ENCODE data around the gene PYM1.

The PYM1 gene

GRCh38 chr12:55927588-55928502 lies at the start of gene PYM1:
Gene PYM1 (minus strand): TSS chr12:55927894. CDS start chr12:55927761, 133 bp downstream.
- Mint-ChIP-seq H3K4me1 (peaks cover 50% of the 10 kb centered on the region), H3K4me3 (peak within 1 kb of the TSS; percentile 99), H3K36me3 (peaks cover 6% of the 10 kb centered on the region), H3K27me3 (no peaks in the 10 kb centered on the region), H3K27ac (peak within 1 kb of the TSS; percentile 94), H3K9me3 (no peaks in the 10 kb centered on the region)

GRCh38 chr12:55974308-55974730 lies 46.6 kb upstream of the PYM1 start:
- Mint-ChIP-seq H3K4me3 (no peak overlapping the region), H3K4me1 (peaks cover 31% of the 10 kb centered on the region)

GRCh38 chr12:55973599-55974307 lies 46.1 kb upstream of the PYM1 start, which contains the start of gene RAB5B:
Gene RAB5B (plus strand): TSS chr12:55974078. CDS start chr12:55986961, 12,883 bp downstream.
- H3K9me3 Mint-ChIP-seq = no peaks in the 10 kb centered on the region

More at GRCh38 chr12:55974308-55974730, 46.6 kb upstream of the PYM1 start:
- peaks cover 2% of the 10 kb centered on the region for H3K36me3 Mint-ChIP-seq
- no peak overlapping the region for H3K27ac Mint-ChIP-seq
- no peaks in the 10 kb centered on the region for H3K9me3 Mint-ChIP-seq
- H3K27me3 Mint-ChIP-seq = no peaks in the 10 kb centered on the region

GRCh38 chr12:55972911-55973598 lies 45.4 kb upstream of the PYM1 start:
- Mint-ChIP-seq H3K4me1 (peaks cover 27% of the 10 kb centered on the region), H3K36me3 (no peaks in the 10 kb centered on the region), H3K9me3 (no peaks in the 10 kb centered on the region), H3K27ac (no peak overlapping the region), H3K4me3 (no peak overlapping the region), H3K27me3 (no peaks in the 10 kb centered on the region)

More at GRCh38 chr12:55973599-55974307, 46.1 kb upstream of the PYM1 start, which contains the start of gene RAB5B:
- H3K27me3 Mint-ChIP-seq = no peaks in the 10 kb centered on the region
- H3K4me1 Mint-ChIP-seq = peaks cover 26% of the 10 kb centered on the region
- H3K4me3 Mint-ChIP-seq = no peak within 1 kb of the TSS
- H3K27ac Mint-ChIP-seq = no peak within 1 kb of the TSS
- H3K36me3 Mint-ChIP-seq = peaks cover 2% of the 10 kb centered on the region

GRCh38 chr12:55972456-55972855 lies 44.8 kb upstream of the PYM1 start:
- H3K4me3 Mint-ChIP-seq = no peak overlapping the region
- H3K36me3 Mint-ChIP-seq = no peaks in the 10 kb centered on the region

GRCh38 chr12:55972042-55972441 lies 44.3 kb upstream of the PYM1 start:
- Mint-ChIP-seq H3K9me3 (no peaks in the 10 kb centered on the region), H3K4me1 (peaks cover 25% of the 10 kb centered on the region), H3K36me3 (no peaks in the 10 kb centered on the region), H3K4me3 (no peak overlapping the region), H3K27ac (no peak overlapping the region), H3K27me3 (no peaks in the 10 kb centered on the region)

More at GRCh38 chr12:55972456-55972855, 44.8 kb upstream of the PYM1 start:
- Mint-ChIP-seq H3K9me3 (no peaks in the 10 kb centered on the region), H3K27ac (no peak overlapping the region), H3K27me3 (no peaks in the 10 kb centered on the region), H3K4me1 (peaks cover 27% of the 10 kb centered on the region)

- Mint-ChIP-seq H3K4me3 (no peak overlapping the region), H3K36me3 (no peaks in the 10 kb centered on the region), H3K27ac (no peak overlapping the region), H3K27me3 (no peaks in the 10 kb centered on the region), H3K4me1 (peaks cover 28% of the 10 kb centered on the region), H3K9me3 (no peaks in the 10 kb centered on the region)
Measured at GRCh38 chr12:55970775-55971174, 43.1 kb upstream of the PYM1 start.

GRCh38 chr12:55969356-55969755 lies 41.7 kb upstream of the PYM1 start:
- H3K4me1 Mint-ChIP-seq = peaks cover 33% of the 10 kb centered on the region
- H3K4me3 Mint-ChIP-seq = no peak overlapping the region
- H3K36me3 Mint-ChIP-seq = no peaks in the 10 kb centered on the region
- H3K27me3 Mint-ChIP-seq = no peaks in the 10 kb centered on the region
- no peak overlapping the region for H3K27ac Mint-ChIP-seq
- no peaks in the 10 kb centered on the region for H3K9me3 Mint-ChIP-seq

- no peaks in the 10 kb centered on the region for H3K27me3 Mint-ChIP-seq
- H3K27ac Mint-ChIP-seq = peak within 1 kb of the TSS; percentile 92
- peaks cover 33% of the 10 kb centered on the region for H3K4me1 Mint-ChIP-seq
- peak within 1 kb of the TSS; percentile 96 for H3K4me3 Mint-ChIP-seq
- H3K36me3 Mint-ChIP-seq = no peaks in the 10 kb centered on the region
- no peaks in the 10 kb centered on the region for H3K9me3 Mint-ChIP-seq
Measured at GRCh38 chr12:55966408-55967281, 39.0 kb upstream of the PYM1 start, which contains the start of gene CDK2. Gene CDK2 (plus strand): TSS chr12:55966830. CDS start chr12:55967009, 179 bp downstream.

GRCh38 chr12:55965941-55966407 lies 38.3 kb upstream of the PYM1 start, which contains the start of gene PMEL:
Gene PMEL (minus strand): TSS chr12:55966042. CDS start chr12:55966011, 31 bp downstream.
- peaks cover 33% of the 10 kb centered on the region for H3K4me1 Mint-ChIP-seq
- no peaks in the 10 kb centered on the region for H3K36me3 Mint-ChIP-seq
- peak within 1 kb of the TSS; percentile 96 for H3K4me3 Mint-ChIP-seq
- H3K27me3 Mint-ChIP-seq = no peaks in the 10 kb centered on the region
- H3K9me3 Mint-ChIP-seq = no peaks in the 10 kb centered on the region
- H3K27ac Mint-ChIP-seq = peak within 1 kb of the TSS; percentile 92

GRCh38 chr12:55965240-55965639 lies 37.5 kb upstream of the PYM1 start:
- peak overlapping the region; percentile 96 for H3K4me3 Mint-ChIP-seq
- H3K36me3 Mint-ChIP-seq = no peaks in the 10 kb centered on the region
- H3K27ac Mint-ChIP-seq = peak overlapping the region; percentile 59
- H3K9me3 Mint-ChIP-seq = no peaks in the 10 kb centered on the region
- H3K4me1 Mint-ChIP-seq = peaks cover 33% of the 10 kb centered on the region
- no peaks in the 10 kb centered on the region for H3K27me3 Mint-ChIP-seq

GRCh38 chr12:55963760-55964159 lies 36.1 kb upstream of the PYM1 start:
- peaks cover 33% of the 10 kb centered on the region for H3K4me1 Mint-ChIP-seq
- H3K27me3 Mint-ChIP-seq = no peaks in the 10 kb centered on the region
- no peaks in the 10 kb centered on the region for H3K9me3 Mint-ChIP-seq
- H3K36me3 Mint-ChIP-seq = no peaks in the 10 kb centered on the region
- H3K27ac Mint-ChIP-seq = no peak overlapping the region
- no peak overlapping the region for H3K4me3 Mint-ChIP-seq

GRCh38 chr12:55957106-55957859 lies 29.6 kb upstream of the PYM1 start:
- H3K4me1 Mint-ChIP-seq = peaks cover 24% of the 10 kb centered on the region
- no peaks in the 10 kb centered on the region for H3K9me3 Mint-ChIP-seq
- H3K36me3 Mint-ChIP-seq = peaks cover 6% of the 10 kb centered on the region
- no peaks in the 10 kb centered on the region for H3K27me3 Mint-ChIP-seq
- H3K27ac Mint-ChIP-seq = peak overlapping the region; percentile 63
- H3K4me3 Mint-ChIP-seq = no peak overlapping the region

Data from activated naive CD4-positive, alpha-beta T cell treated with anti-CD3 and anti-CD28 coated beads, Interleukin-2, amount 50 U/mL, for 24 hours (primary cell).